Transverse colon (tissue), 4 donors: ENCODE results near the gene PIK3CG. TPM values are rescaled to one million over a fixed set of nuclear protein-coding genes. Genes with fewer than 3 reads are reported as not detected.

Source experiments
- DNase-seq: peaks from one replicate; pipeline ENCODE4 v3.0.0-alpha.2; 2019
- H3K27ac ChIP-seq, 4 donors: fragments of 200-600 bp; sonication (generic); 2 replicates each; pipeline ENCODE4 v1.5.1; 2016 to 2018; ENCODE audit warnings: inconsistent platforms in 4 of 4
- H3K27me3 ChIP-seq: fragments of 200-600 bp; sonication (generic); 2 replicates; pipeline ENCODE4 v1.5.1; 2017; ENCODE audit warnings: inconsistent platforms
- H3K36me3 ChIP-seq, 4 donors: fragments of 200-600 bp; sonication (generic); 2 replicates each; pipeline ENCODE4 v1.5.1; 2017 to 2019; ENCODE audit warnings: inconsistent platforms in 4 of 4
- H3K4me1 ChIP-seq, 4 donors: fragments of 200-600 bp; sonication (generic); 2 replicates each; pipeline ENCODE4 v1.5.1; 2017 to 2020; ENCODE audit warnings: inconsistent platforms in 4 of 4
- H3K4me3 ChIP-seq, 4 donors: fragments of 200-600 bp; sonication (generic); 1 replicate in 1 of 4; 2 replicates in 3 of 4; pipeline versions ENCODE4 v1.5.1 to v1.6.1; 2017 to 2019; ENCODE audit warnings: inconsistent platforms in 4 of 4
- H3K9me3 ChIP-seq, 2 donors: fragments of 200-600 bp; sonication (generic); 2 replicates each; pipeline ENCODE4 v1.5.1; 2017 to 2019; ENCODE audit warnings: inconsistent platforms in 2 of 2
- EP300 ChIP-seq: sonication (generic); formaldehyde crosslinking; IDR thresholded peaks from one replicate; pipeline ENCODE4 v1.6.1; 2017; ENCODE audit warnings: antibody characterized with exemption, low read depth
- POLR2A ChIP-seq: fragments of 450-650 bp; IDR thresholded peaks from one replicate; pipeline ENCODE4 v1.6.1; 2016; ENCODE audit warnings: antibody characterized with exemption, mild to moderate bottlenecking, moderate library complexity
- POLR2AphosphoS5 ChIP-seq, 3 donors: sonication (generic); formaldehyde crosslinking; IDR thresholded peaks; one replicate each; pipeline ENCODE4 v1.6.1; 2016; ENCODE audit warnings: antibody characterized with exemption in 3 of 3
- WGBS, 2 donors: methylation state at CpG; one replicate each; pipeline ENCODE4 v1.1.5; 2018; ENCODE audit warnings: low coverage in 1 of 2; 5-methylcytosine and 5-hydroxymethylcytosine counted together
- in situ Hi-C, 4 donors: fragments of 200-750 bp; cut with MboI; loops; one replicate each; pipeline versions ENCODE4 v1.15.0 to v1.15.1; 2017; ENCODE audit warnings: low sequenced_read_pairs in 3 of 4, low pct_ligation_motif_present in 1 of 4, low pct_unique_long_range_greater_than_20kb in 1 of 4
- intact Hi-C: fragments of 100-400 bp; cut with DNase I; formaldehyde crosslinking; loops from one replicate; pipeline ENCODE4 v1.15.1; 2023; ENCODE audit warnings: low total_unique reads
- total RNA-seq, 4 donors: library from RNA; depleted of rRNA; stranded (reverse); fragments of >200 nt; gene quantifications; one replicate each; pipeline ENCODE4 v1.1.0, GENCODE V29; 2016
- TF ChIP-seq, protein P1 (sequence below), 5 experiments: fragments of 200-600 bp in 3 of 5; fragments of 450-650 bp in 2 of 5; sonication (generic) in 3 of 5; IDR thresholded peaks; 1 replicate in 2 of 5; 2 replicates in 3 of 5; pipeline ENCODE4 v1.5.1; 2016 to 2017; ENCODE audit warnings: antibody characterized with exemption in 5 of 5, inconsistent platforms in 3 of 5, mild to moderate bottlenecking in 2 of 5, moderate library complexity in 1 of 5

The PIK3CG gene
- total RNA-seq, 4 donors from 2014 or later = 0.60 to 13.1 (median 9.8) TPM

- Histone ChIP-seq H3K9me3 (no peaks in the 10 kb centered on the region), H3K36me3 (no peaks in the 10 kb centered on the region), H3K27me3 (no peaks in the 10 kb centered on the region), H3K27ac (no peak overlapping the region), H3K4me3 (no peak overlapping the region), H3K4me1 (no peaks in the 10 kb centered on the region)
- no peak for DNase-seq
- intact Hi-C loops = no loop called here
- in situ Hi-C loops = no loop called here
- WGBS, 2 donors = 71 to 78% methylated on average over 4 of the region's 4 CpGs
- TF ChIP-seq, protein P1, sequence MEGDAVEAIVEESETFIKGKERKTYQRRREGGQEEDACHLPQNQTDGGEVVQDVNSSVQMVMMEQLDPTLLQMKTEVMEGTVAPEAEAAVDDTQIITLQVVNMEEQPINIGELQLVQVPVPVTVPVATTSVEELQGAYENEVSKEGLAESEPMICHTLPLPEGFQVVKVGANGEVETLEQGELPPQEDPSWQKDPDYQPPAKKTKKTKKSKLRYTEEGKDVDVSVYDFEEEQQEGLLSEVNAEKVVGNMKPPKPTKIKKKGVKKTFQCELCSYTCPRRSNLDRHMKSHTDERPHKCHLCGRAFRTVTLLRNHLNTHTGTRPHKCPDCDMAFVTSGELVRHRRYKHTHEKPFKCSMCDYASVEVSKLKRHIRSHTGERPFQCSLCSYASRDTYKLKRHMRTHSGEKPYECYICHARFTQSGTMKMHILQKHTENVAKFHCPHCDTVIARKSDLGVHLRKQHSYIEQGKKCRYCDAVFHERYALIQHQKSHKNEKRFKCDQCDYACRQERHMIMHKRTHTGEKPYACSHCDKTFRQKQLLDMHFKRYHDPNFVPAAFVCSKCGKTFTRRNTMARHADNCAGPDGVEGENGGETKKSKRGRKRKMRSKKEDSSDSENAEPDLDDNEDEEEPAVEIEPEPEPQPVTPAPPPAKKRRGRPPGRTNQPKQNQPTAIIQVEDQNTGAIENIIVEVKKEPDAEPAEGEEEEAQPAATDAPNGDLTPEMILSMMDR (IDR thresholded peaks at IDR 0.05) = no peak
- TF ChIP-seq EP300 (no peak), POLR2AphosphoS5 (IDR thresholded peaks at IDR 0.05) (no peak), POLR2A (no peak)
Measured at GRCh38 chr7:106820321-106821217, 44.5 kb upstream of the PIK3CG start.

GRCh38 chr7:106823631-106824030, 41.5 kb upstream of the PIK3CG start:
- Histone ChIP-seq H3K36me3 (no peaks in the 10 kb centered on the region), H3K27ac (no peak overlapping the region), H3K9me3 (no peaks in the 10 kb centered on the region), H3K27me3 (no peaks in the 10 kb centered on the region), H3K4me3 (no peak overlapping the region), H3K4me1 (no peaks in the 10 kb centered on the region)
- in situ Hi-C loops (no loop called here), intact Hi-C loops (no loop called here)
- TF ChIP-seq EP300 (no peak), POLR2A (no peak), POLR2AphosphoS5 (IDR thresholded peaks at IDR 0.05) (no peak)
- TF ChIP-seq, protein P1 (IDR thresholded peaks at IDR 0.05) = no peak
- no peak for DNase-seq

- DNase-seq = no peak
- no peak for TF ChIP-seq POLR2AphosphoS5 (IDR thresholded peaks at IDR 0.05)
- no peak for TF ChIP-seq POLR2A
- TF ChIP-seq, protein P1 (IDR thresholded peaks at IDR 0.05) = no peak
- no peak for TF ChIP-seq EP300
- H3K4me1 ChIP-seq = no peaks in the 10 kb centered on the region
- H3K27ac ChIP-seq = no peak overlapping the region
- H3K9me3 ChIP-seq = peaks cover 0 to under 1% of the 10 kb centered on the region in 2 donors
- intact Hi-C loops = no loop called here
- WGBS, 2 donors = 91 to 100% methylated on average over 3 to 4 of the region's 4 CpGs
- H3K36me3 ChIP-seq = no peaks in the 10 kb centered on the region
- no peak overlapping the region for H3K4me3 ChIP-seq
- in situ Hi-C loops = no loop called here
- no peaks in the 10 kb centered on the region for H3K27me3 ChIP-seq
Measured at GRCh38 chr7:106824458-106824857, 40.6 kb upstream of the PIK3CG start.

DNA sequence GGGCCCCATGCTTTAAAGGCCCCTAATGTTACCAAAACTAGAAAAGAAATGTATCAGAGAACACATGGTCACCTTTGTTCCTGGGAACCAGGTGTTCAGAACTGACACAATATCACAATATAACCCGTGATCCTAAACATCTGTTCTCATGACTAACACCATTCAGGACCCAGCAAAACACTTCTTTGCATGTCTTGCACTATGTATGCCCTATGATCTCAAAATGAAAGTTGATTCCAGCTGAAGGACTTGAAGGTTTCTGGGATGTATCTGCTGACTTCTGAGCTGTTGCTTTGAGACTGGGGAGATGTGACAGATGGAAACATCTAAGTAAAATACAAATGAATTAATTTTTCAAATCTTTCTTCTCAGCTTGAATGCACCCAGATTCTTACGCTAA, 37.5 kb upstream of the PIK3CG start:
- in situ Hi-C loops = no loop called here
- no peaks in the 10 kb centered on the region for H3K36me3 ChIP-seq
- H3K9me3 ChIP-seq = peaks cover 0 to 5% of the 10 kb centered on the region in 2 donors
- no peak for DNase-seq
- intact Hi-C loops = no loop called here
- H3K27ac ChIP-seq = no peak overlapping the region
- TF ChIP-seq, protein P1 (IDR thresholded peaks at IDR 0.05) = no peak
- TF ChIP-seq POLR2AphosphoS5 (IDR thresholded peaks at IDR 0.05) = no peak
- TF ChIP-seq POLR2A = no peak
- no peak for TF ChIP-seq EP300
- WGBS, 2 donors = 62 to 66% methylated on average over 2 of the region's 2 CpGs
- H3K4me3 ChIP-seq = no peak overlapping the region
- no peaks in the 10 kb centered on the region for H3K27me3 ChIP-seq
- H3K4me1 ChIP-seq = no peaks in the 10 kb centered on the region
